Upper lobe of left lung (tissue), 6 donors: ENCODE measurements around the gene BTNL3. TPM values are rescaled to one million over a fixed set of nuclear protein-coding genes. Genes with fewer than 3 reads are reported as not detected.
"Not testable (repeated sequence)": the region's sequence is repeated elsewhere in the genome, so short reads cannot be mapped to it uniquely, and the experiment has no call there.

ENCODE experiments used
- ATAC-seq, 2 donors: fragments of 200-7000 bp; cut with Tn5 transposase; one replicate each; pipeline ENCODE4 v1.9.1; 2022; ENCODE audit warnings: mild to moderate bottlenecking in 2 of 2, moderate library complexity in 2 of 2; ENCODE audit not compliant: low FRiP score in 2 of 2
- DNase-seq, 2 donors: peaks; one replicate each; pipeline ENCODE4 v3.0.0-alpha.2; 2019 to 2020
- H3K27ac ChIP-seq, 4 donors: fragments of 200-600 bp; sonication (generic); one replicate each; pipeline ENCODE4 v1.5.1; 2016 to 2019
- H3K27me3 ChIP-seq, 4 donors: fragments of 200-600 bp; sonication (generic); one replicate each; pipeline ENCODE4 v1.5.1; 2017 to 2019
- H3K36me3 ChIP-seq, 4 donors: fragments of 200-600 bp; sonication (generic); one replicate each; pipeline ENCODE4 v1.5.1; 2016 to 2019
- H3K4me1 ChIP-seq, 4 donors: fragments of 200-600 bp; sonication (generic); one replicate each; pipeline ENCODE4 v1.5.1; 2018 to 2019
- H3K4me3 ChIP-seq, 4 donors: fragments of 200-600 bp; sonication (generic); one replicate each; pipeline ENCODE4 v1.5.1; 2017 to 2019; ENCODE audit warnings: mild to moderate bottlenecking in 2 of 4, moderate library complexity in 1 of 4
- H3K9me3 ChIP-seq, 4 donors: fragments of 200-600 bp; sonication (generic); one replicate each; pipeline ENCODE4 v1.5.1; 2018 to 2019
- CTCF ChIP-seq, 6 experiments: fragments of 450-650 bp in 4 of 6; fragments of 200-600 bp in 2 of 6; sonication (generic) in 2 of 6; IDR thresholded peaks; one replicate each; pipeline ENCODE4 v1.5.1; 2016 to 2019; ENCODE audit warnings: antibody characterized with exemption in 6 of 6
- EP300 ChIP-seq, 4 donors: sonication (generic); formaldehyde crosslinking; IDR thresholded peaks; one replicate each; pipeline ENCODE4 v1.5.1; 2017; ENCODE audit warnings: antibody characterized with exemption in 4 of 4, control low read depth in 2 of 4
- POLR2A ChIP-seq, 4 donors: fragments of 450-650 bp; IDR thresholded peaks; one replicate each; pipeline ENCODE4 v1.5.1; 2016 to 2017; ENCODE audit warnings: antibody characterized with exemption in 4 of 4, mild to moderate bottlenecking in 2 of 4
- POLR2AphosphoS5 ChIP-seq, 2 donors: sonication (generic); formaldehyde crosslinking; IDR thresholded peaks; one replicate each; pipeline ENCODE4 v1.5.1; 2017; ENCODE audit warnings: antibody characterized with exemption in 2 of 2
- WGBS, 2 donors: methylation state at CpG; one replicate each; pipeline ENCODE4 v1.1.5; 2017 to 2018; 5-methylcytosine and 5-hydroxymethylcytosine counted together
- total RNA-seq, 6 donors: library from RNA; depleted of rRNA in 4 of 6; stranded (reverse); fragments of >200 nt in 4 of 6; gene quantifications; one replicate each; pipeline versions ENCODE4 v1.1.0 to v1.2.1, GENCODE V29; 2016 to 2021
- donor health status: DM: no; HTN: no; CAD: no; lungs with moderate emphysema.
- donor health status: DM: no; HTN: yes; CAD: no; lungs with severe emphysema.

BTNL3 gene
- total RNA-seq, 6 donors from 2014 or later: 0.57 to 0.79 (median 0.61) TPM; not detected in 3

GRCh38 chr5:181044662-181045305, 56.1 kb downstream of the BTNL3 start:
- Histone ChIP-seq H3K27me3 (no peaks in the 10 kb centered on the region), H3K27ac (peak overlapping the region; percentile 80 to 93 (median 86)), H3K4me1 (peaks cover 3 to 18% (median 7%) of the 10 kb centered on the region in 4 donors), H3K4me3 (peak overlapping the region in 2 of 4 donors; percentile 34 to 47), H3K9me3 (no peaks in the 10 kb centered on the region), H3K36me3 (peaks cover 0 to 22% (median 1%) of the 10 kb centered on the region in 4 donors)
- WGBS, 2 donors: 34 to 38% methylated on average over 10 to 11 of the region's 11 CpGs
- peak in 1 of 2 donors; percentile 49 for DNase-seq
- ATAC-seq: peak; percentile 26 to 52
- TF ChIP-seq POLR2AphosphoS5 (IDR thresholded peaks at IDR 0.05) (peak; percentile 76 to 90), CTCF (IDR thresholded peaks at IDR 0.05) (no peak), POLR2A (IDR thresholded peaks at IDR 0.05) (peak in 1 of 4 donors; percentile 47), EP300 (IDR thresholded peaks at IDR 0.05) (peak in 3 of 4 donors; percentile 69 to 96 (median 88))

DNA sequence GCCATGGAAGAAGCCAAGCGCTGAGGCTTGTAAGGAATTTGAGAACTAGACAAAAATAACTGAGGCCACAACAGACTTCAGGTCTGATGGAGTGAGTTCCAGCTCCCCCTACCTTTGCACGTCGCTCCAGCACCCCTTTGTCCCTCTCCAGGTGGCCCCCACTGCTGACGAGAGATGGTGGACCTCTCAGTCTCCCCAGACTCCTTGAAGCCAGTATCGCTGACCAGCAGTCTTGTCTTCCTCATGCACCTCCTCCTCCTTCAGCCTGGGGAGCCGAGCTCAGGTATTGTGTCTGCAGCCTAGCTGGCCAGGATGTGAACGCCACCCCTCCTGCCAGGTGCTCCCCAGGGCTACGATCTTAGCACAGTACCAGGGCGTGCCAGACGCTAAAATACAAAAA, 56.7 kb downstream of the BTNL3 start:
- peak overlapping the region in 2 of 4 donors; percentile 13 to 25 for H3K4me3 ChIP-seq
- no peak for TF ChIP-seq CTCF (IDR thresholded peaks at IDR 0.05)
- no peak for TF ChIP-seq POLR2AphosphoS5 (IDR thresholded peaks at IDR 0.05)
- TF ChIP-seq EP300 (IDR thresholded peaks at IDR 0.05): no peak
- no peak for TF ChIP-seq POLR2A (IDR thresholded peaks at IDR 0.05)
- H3K36me3 ChIP-seq: peaks cover 0 to 28% (median 1%) of the 10 kb centered on the region in 4 donors
- ATAC-seq (no peak), DNase-seq (no peak)
- peak overlapping the region; percentile 80 to 85 (median 84) for H3K27ac ChIP-seq
- H3K9me3 ChIP-seq: no peaks in the 10 kb centered on the region
- no peaks in the 10 kb centered on the region for H3K27me3 ChIP-seq
- H3K4me1 ChIP-seq: peaks cover 3 to 18% (median 9%) of the 10 kb centered on the region in 4 donors
- WGBS, 2 donors: 58 to 59% methylated on average over 10 of the region's 10 CpGs

- Histone ChIP-seq H3K27ac (peak overlapping the region; percentile 80 to 85 (median 84)), H3K36me3 (peaks cover 0 to 32% (median 1%) of the 10 kb centered on the region in 4 donors), H3K4me1 (peaks cover 3 to 18% (median 10%) of the 10 kb centered on the region in 4 donors)
- H3K27me3 ChIP-seq, DNase-seq, H3K4me3 ChIP-seq, ATAC-seq, H3K9me3 ChIP-seq: not testable (repeated sequence)
- 36% methylated on average over 1 of the region's 1 CpG; no CpG with 5 or more reads in 1 of the 2 donors for WGBS, 2 donors
These were observed 57.2 kb downstream of the BTNL3 start for GRCh38 chr5:181045857-181046256.

GRCh38 chr5:181047288-181047687, 58.6 kb downstream of the BTNL3 start:
- ATAC-seq (no peak), DNase-seq (no peak)
- Histone ChIP-seq H3K4me3 (no peak overlapping the region), H3K36me3 (peaks cover 0 to 37% (median 1%) of the 10 kb centered on the region in 4 donors), H3K27me3 (peaks cover 0 to 4% (median 0%) of the 10 kb centered on the region in 4 donors), H3K27ac (no peak overlapping the region), H3K4me1 (peaks cover 8 to 24% (median 19%) of the 10 kb centered on the region in 4 donors), H3K9me3 (no peaks in the 10 kb centered on the region)
- WGBS, 2 donors: 83 to 96% methylated on average over 2 of the region's 2 CpGs
- TF ChIP-seq POLR2A (IDR thresholded peaks at IDR 0.05) (no peak), EP300 (IDR thresholded peaks at IDR 0.05) (no peak), POLR2AphosphoS5 (IDR thresholded peaks at IDR 0.05) (no peak), CTCF (IDR thresholded peaks at IDR 0.05) (no peak)

- WGBS, 2 donors: 90 to 92% methylated on average over 6 to 15 of the region's 15 CpGs
- peaks cover 13 to 30% (median 23%) of the 10 kb centered on the region in 4 donors for H3K4me1 ChIP-seq
- DNase-seq: no peak
- TF ChIP-seq CTCF (IDR thresholded peaks at IDR 0.05): no peak
- no peak for TF ChIP-seq POLR2AphosphoS5 (IDR thresholded peaks at IDR 0.05)
- no peak for TF ChIP-seq EP300 (IDR thresholded peaks at IDR 0.05)
- TF ChIP-seq POLR2A (IDR thresholded peaks at IDR 0.05): no peak
- no peak for ATAC-seq
- no peak overlapping the region for H3K4me3 ChIP-seq
- no peak overlapping the region for H3K27ac ChIP-seq
- peaks cover 0 to 37% (median 1%) of the 10 kb centered on the region in 4 donors for H3K36me3 ChIP-seq
- peaks cover 0 to 8% (median 2%) of the 10 kb centered on the region in 4 donors for H3K27me3 ChIP-seq
- no peaks in the 10 kb centered on the region for H3K9me3 ChIP-seq
These were observed 59.3 kb downstream of the BTNL3 start for GRCh38 chr5:181047921-181048320.
